ENCODE results near the gene CLP1. TPM values are rescaled to one million over a fixed set of nuclear protein-coding genes. Genes with fewer than 3 reads are reported as not detected.
"Not testable (repeated sequence)": the region's sequence is repeated elsewhere in the genome, so short reads cannot be mapped to it uniquely, and the experiment has no call there.

Gene CLP1
- total RNA-seq, 2 donors from 2014 or later: 15.1 to 16.1 TPM

- not testable (repeated sequence) for ATAC-seq (replicated peaks in 1 of 2); H3K9me3 Mint-ChIP-seq; H3K4me1 Mint-ChIP-seq (ENCODE audit: low read depth); H3K27me3 Mint-ChIP-seq (ENCODE audit: low read depth); DNase-seq; H3K27ac Mint-ChIP-seq; H3K4me3 Mint-ChIP-seq
- peaks cover 16 to 35% of the 10 kb centered on the region in 2 donors for H3K36me3 Mint-ChIP-seq (ENCODE audit: insufficient read depth in 2 of 2)
Observed at GRCh38 chr11:57690474-57690873, 32.9 kb downstream of the CLP1 start.

- Mint-ChIP-seq H3K4me1 (ENCODE audit: low read depth) (no peaks in the 10 kb centered on the region), H3K27me3 (ENCODE audit: low read depth) (no peaks in the 10 kb centered on the region), H3K9me3 (no peaks in the 10 kb centered on the region), H3K27ac (no peak overlapping the region), H3K4me3 (no peak overlapping the region), H3K36me3 (ENCODE audit: insufficient read depth in 2 of 2) (peaks cover 9 to 15% of the 10 kb centered on the region in 2 donors)
- ATAC-seq (replicated peaks in 1 of 2): no peak
- DNase-seq: no peak
Observed at GRCh38 chr11:57698843-57699365, 41.3 kb downstream of the CLP1 start.

GRCh38 chr11:57699813-57700212 lies 42.3 kb downstream of the CLP1 start:
- H3K27ac Mint-ChIP-seq: peak overlapping the region; percentile 33
- no peaks in the 10 kb centered on the region for H3K27me3 Mint-ChIP-seq (ENCODE audit: low read depth)
- ATAC-seq (replicated peaks in 1 of 2) (no peak), DNase-seq (no peak)
- H3K36me3 Mint-ChIP-seq (ENCODE audit: insufficient read depth in 2 of 2): peaks cover 9 to 16% of the 10 kb centered on the region in 2 donors
- no peak overlapping the region for H3K4me3 Mint-ChIP-seq
- H3K9me3 Mint-ChIP-seq: no peaks in the 10 kb centered on the region
- no peaks in the 10 kb centered on the region for H3K4me1 Mint-ChIP-seq (ENCODE audit: low read depth)

GRCh38 chr11:57700425-57700824 lies 42.9 kb downstream of the CLP1 start:
- no peaks in the 10 kb centered on the region for H3K4me1 Mint-ChIP-seq (ENCODE audit: low read depth)
- DNase-seq (no peak), ATAC-seq (replicated peaks in 1 of 2) (no peak)
- H3K27ac Mint-ChIP-seq: no peak overlapping the region
- no peaks in the 10 kb centered on the region for H3K9me3 Mint-ChIP-seq
- H3K4me3 Mint-ChIP-seq: no peak overlapping the region
- peaks cover 9 to 18% of the 10 kb centered on the region in 2 donors for H3K36me3 Mint-ChIP-seq (ENCODE audit: insufficient read depth in 2 of 2)
- no peaks in the 10 kb centered on the region for H3K27me3 Mint-ChIP-seq (ENCODE audit: low read depth)

GRCh38 chr11:57703341-57703740 lies 45.8 kb downstream of the CLP1 start:
- Mint-ChIP-seq H3K4me1 (ENCODE audit: low read depth) (peaks cover 9% of the 10 kb centered on the region), H3K36me3 (ENCODE audit: insufficient read depth in 2 of 2) (peaks cover 4 to 11% of the 10 kb centered on the region in 2 donors), H3K27ac (peak overlapping the region; percentile 48), H3K27me3 (ENCODE audit: low read depth) (no peaks in the 10 kb centered on the region), H3K9me3 (no peaks in the 10 kb centered on the region), H3K4me3 (no peak overlapping the region)
- DNase-seq (no peak), ATAC-seq (replicated peaks in 1 of 2) (no peak)

GRCh38 chr11:57704932-57705331 lies 47.4 kb downstream of the CLP1 start:
- Mint-ChIP-seq H3K4me3 (no peak overlapping the region), H3K9me3 (no peaks in the 10 kb centered on the region), H3K4me1 (ENCODE audit: low read depth) (peaks cover 22% of the 10 kb centered on the region), H3K36me3 (ENCODE audit: insufficient read depth in 2 of 2) (peaks cover 2 to 5% of the 10 kb centered on the region in 2 donors), H3K27ac (peak overlapping the region; percentile 54), H3K27me3 (ENCODE audit: low read depth) (no peaks in the 10 kb centered on the region)
- ATAC-seq (replicated peaks in 1 of 2): no peak
- DNase-seq: no peak

- H3K36me3 Mint-ChIP-seq (ENCODE audit: insufficient read depth in 2 of 2); DNase-seq; H3K27me3 Mint-ChIP-seq (ENCODE audit: low read depth); H3K9me3 Mint-ChIP-seq; ATAC-seq (replicated peaks in 1 of 2); H3K4me3 Mint-ChIP-seq: not testable (repeated sequence)
- Mint-ChIP-seq H3K27ac (peak overlapping the region; percentile 81), H3K4me1 (ENCODE audit: low read depth) (peaks cover 27% of the 10 kb centered on the region)
Observed at GRCh38 chr11:57705432-57705831, 47.9 kb downstream of the CLP1 start.

- DNase-seq: no peak
- Mint-ChIP-seq H3K4me3 (peak overlapping the region; percentile 91 to 97), H3K27ac (peak overlapping the region; percentile 85), H3K4me1 (ENCODE audit: low read depth) (peaks cover 54% of the 10 kb centered on the region), H3K9me3 (no peaks in the 10 kb centered on the region), H3K27me3 (ENCODE audit: low read depth) (no peaks in the 10 kb centered on the region), H3K36me3 (ENCODE audit: insufficient read depth in 2 of 2) (peaks cover 4 to 7% of the 10 kb centered on the region in 2 donors)
- no peak for ATAC-seq (replicated peaks in 1 of 2)
Observed at GRCh38 chr11:57709802-57710367, 52.3 kb downstream of the CLP1 start.

Other genes starting within 250 kb of the CLP1 start
- 100 to 1,000 TPM; 159 to 169 TPM for gene SLC43A3, start 230.6 kb upstream of the CLP1 start, total RNA-seq
- gene RTN4RL2, start 197.2 kb upstream of the CLP1 start, total RNA-seq: 1 to 10 TPM in 1 of 2 donors, under 1 TPM in 1; 0.97 to 1.1 TPM
- 10 to 100 TPM; 43.6 to 53.9 TPM for gene SLC43A1, start 142.1 kb upstream of the CLP1 start, total RNA-seq
- gene TIMM10, start 127.0 kb upstream of the CLP1 start, total RNA-seq: 100 to 1,000 TPM; 106 to 107 TPM
- gene SMTNL1, start 120.2 kb upstream of the CLP1 start, total RNA-seq: not detected
- 100 to 1,000 TPM; 144 to 180 TPM for gene UBE2L6, start 90.1 kb upstream of the CLP1 start, total RNA-seq
- not detected for gene SERPING1, start 60.1 kb upstream of the CLP1 start, total RNA-seq
- 1 to 10 TPM; 1.1 to 1.3 TPM for gene YPEL4, start 7.8 kb upstream of the CLP1 start, total RNA-seq
- gene ZDHHC5, start 10.4 kb downstream of the CLP1 start, total RNA-seq: 10 to 100 TPM; 62.8 to 62.9 TPM
- 10 to 100 TPM; 19.8 to 20.0 TPM for gene MED19, start 54.5 kb downstream of the CLP1 start, total RNA-seq
- 10 to 100 TPM; 54.2 to 69.8 TPM for gene TMX2, start 54.8 kb downstream of the CLP1 start, total RNA-seq
- 100 to 1,000 TPM; 147 to 162 TPM for gene SELENOH, start 83.7 kb downstream of the CLP1 start, total RNA-seq
- not detected for gene BTBD18, start 94.1 kb downstream of the CLP1 start, total RNA-seq
- gene CTNND1, start 104.0 kb downstream of the CLP1 start, total RNA-seq: 10 to 100 TPM in 1 of 2 donors, 1 to 10 TPM in 1; 6.3 to 10.6 TPM